ENCODE measurements around the gene SEC16A.

SEC16A gene

DNA sequence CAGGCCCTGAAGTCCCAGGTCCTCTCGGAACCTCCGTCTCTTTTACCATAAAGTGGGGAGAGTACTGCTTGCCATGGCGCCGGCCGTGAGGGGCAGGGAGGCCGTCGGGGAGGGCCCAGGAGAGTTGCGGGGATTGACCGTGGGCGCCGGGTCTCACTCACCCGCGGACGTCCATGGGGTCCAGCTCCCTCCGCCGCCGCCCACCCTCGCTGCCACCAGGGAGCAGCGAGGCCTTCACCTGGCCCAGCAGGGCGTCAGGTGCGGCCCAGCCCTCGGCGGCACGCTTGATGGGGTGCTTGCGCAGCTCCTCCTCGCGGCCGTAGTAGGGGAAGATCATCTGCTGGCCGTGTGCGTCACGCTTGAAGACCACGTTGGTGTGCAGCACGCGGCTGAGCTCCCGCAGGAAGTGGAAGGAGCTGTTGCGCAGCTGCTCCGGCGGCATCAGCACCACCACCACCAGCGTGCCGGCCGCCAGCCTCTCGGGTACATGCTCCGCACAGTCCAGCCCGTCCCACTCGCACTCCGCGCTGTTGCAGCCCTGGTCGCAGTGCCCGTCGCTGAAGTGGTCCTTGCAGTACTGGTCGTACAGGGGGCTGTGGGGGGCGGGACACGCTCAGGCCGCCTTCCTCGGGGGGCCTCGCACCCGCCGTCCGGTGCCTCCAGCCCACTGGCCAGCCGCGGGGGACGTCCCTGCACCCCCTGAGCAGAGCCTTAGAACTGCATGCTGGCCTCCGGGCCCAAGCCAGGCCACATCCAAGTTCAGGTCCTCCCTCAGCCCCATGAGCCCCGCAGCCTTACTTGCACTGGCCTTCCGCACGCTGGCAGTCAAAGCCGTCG is 21.9 kb upstream of the SEC16A start:
- no peak for DNase-seq

DNA sequence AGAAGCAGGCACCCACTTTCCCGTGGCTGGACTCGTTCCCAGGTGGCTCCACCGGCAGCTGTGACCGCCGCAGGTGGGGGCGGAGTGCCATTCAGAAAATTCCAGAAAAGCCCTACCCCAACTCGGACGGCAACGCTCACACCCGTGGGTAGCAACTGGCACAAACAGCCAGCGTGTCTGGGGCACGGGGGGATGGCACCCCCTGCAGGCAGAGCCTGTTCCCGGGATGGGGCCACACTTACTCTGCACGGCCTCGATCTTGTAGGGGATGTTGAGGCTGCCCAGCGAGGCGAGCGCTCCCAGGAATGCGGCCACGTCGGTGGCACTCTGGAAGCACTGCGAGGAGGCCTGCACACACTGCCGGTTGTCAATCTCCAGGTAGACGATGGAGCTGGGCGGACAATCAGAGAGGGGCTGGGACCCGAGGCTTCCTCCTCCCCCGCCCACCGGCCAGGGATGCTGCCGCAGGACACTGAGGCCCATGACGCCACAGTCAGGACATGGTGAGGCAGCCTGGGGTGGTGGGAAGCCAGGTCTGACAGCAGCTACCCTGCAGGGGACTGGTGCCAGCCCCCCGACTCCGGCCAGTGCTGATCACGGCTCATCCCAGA is 20.2 kb upstream of the SEC16A start:
- no peak for DNase-seq

DNA sequence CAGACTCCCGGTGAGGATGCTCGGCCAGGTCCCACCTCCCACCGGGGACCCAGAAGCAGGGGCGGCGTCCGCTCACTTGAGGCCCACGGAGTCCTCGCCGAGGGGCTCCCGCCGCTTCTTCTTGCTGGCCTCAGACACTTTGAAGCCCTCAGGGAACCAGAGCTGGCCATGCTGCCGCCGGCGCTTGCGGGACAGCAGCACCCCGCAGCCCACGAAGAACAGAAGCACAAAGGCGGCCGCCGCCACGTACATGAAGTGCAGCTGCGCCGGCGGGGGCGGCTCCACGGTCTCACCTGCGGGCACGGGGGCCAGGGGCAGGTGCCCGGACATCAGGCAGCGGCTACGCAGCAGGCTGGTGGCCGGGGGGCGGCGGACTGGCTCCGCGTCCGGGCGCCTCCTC is 19.4 kb upstream of the SEC16A start:
- DNase-seq, result no peak

DNA sequence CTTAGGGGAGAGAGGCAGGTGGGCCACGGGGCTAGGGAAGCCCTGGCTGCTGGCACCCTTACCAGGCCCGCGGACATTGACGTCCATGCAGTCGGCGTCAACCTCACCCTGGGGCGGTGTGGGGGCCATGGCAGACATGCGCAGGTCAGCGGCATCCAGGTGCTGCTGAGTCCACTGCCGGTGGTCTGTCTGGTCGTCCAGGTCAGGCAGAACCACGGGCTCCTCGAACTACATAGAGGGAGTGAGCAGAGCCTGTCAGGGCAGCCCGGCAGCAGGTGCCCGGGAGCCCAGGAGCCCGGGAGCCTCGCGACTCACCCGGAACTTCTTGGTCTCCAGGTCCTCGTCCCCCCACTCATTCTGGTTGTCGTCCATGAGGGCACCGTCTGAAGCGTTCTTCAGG is 18.8 kb upstream of the SEC16A start:
- DNase-seq, result no peak

DNA sequence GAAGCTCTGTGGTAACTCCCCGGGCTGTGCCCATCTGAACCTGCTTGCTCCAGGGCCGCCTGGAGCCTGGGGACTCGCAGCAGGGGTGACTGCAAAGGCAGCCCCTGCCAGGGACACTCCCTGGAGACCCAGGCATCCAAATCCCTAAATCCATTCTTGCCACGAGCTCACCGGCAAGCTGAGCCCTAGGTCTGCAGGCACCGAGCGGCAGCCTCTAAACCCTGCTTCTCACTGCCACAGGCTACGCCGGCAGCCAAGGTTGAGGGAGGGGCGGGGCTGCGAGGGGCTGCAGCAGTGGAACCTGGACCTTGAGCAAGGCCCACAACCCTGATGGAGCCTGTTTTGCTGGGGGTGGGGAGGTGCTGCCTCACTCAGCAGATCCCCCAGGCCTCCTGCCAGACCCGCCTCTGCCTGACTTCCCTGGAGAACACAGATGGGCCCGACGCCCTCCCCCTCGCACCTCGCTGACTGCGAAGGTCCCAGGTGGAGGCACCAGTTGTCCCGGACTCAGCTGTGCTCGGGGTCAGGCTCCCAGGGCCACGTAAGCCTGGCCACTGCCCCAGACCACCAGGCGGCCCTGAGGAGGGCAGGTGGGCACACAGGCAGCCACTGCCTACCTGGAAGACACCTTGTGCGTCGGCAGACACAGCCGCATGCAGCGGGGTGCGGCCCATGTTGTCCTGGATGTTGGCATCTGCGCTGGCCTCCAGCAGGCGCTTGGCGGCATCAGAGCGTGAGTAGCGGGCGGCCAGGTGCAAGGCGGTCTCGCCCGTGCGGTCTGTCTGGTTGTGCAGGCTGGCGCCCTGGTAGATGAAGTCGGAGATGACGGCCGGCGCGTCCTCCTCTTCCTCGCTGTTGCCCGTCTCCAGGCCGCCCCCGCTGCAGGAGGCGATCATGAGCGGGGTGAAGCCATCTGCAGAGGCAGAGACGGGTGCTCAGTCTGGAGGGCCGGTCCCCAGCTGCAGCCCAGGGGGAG is 17.4 kb upstream of the SEC16A start:
- no peak for DNase-seq

DNA sequence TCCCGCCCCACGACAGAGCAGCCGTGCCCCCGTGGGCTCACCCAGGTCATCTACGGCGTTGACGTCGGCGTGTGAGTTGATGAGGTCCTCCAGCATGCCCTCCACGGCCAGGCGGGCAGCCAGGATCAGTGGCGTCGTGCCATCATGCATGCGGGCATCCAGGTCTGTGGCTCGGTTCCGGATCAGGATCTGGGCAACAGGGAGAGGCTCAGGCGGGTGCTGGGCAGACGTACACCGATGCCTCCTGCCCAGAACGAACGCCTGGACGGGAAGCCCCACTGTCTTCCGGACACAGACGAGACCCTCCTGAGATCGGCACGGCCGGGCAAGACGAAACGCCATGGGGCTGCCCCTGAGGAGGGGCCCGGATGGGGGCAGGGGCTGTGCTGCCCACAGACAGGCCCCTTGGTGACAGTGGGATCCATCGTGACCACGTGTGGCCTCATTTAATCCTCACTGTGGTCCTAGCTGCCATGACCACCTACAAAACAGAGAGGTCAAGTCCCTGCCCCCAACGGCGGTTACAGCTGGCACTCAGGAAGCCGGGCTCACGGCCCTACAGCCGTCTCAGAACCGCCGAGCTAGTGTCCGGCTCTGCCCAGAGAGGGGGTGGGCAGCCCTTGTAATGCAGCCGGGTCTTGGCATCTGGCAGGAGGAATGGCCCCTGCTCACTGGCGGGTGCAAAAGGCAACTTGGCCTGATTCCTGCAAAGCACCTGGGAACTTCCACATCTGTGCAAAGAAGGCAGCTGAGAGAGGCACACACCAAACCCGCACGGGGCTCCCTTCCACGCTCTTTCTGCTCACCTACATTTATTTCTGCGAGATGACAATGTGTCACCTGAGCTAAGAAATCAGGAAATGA is 16.5 kb upstream of the SEC16A start:
- DNase-seq, result no peak

DNA sequence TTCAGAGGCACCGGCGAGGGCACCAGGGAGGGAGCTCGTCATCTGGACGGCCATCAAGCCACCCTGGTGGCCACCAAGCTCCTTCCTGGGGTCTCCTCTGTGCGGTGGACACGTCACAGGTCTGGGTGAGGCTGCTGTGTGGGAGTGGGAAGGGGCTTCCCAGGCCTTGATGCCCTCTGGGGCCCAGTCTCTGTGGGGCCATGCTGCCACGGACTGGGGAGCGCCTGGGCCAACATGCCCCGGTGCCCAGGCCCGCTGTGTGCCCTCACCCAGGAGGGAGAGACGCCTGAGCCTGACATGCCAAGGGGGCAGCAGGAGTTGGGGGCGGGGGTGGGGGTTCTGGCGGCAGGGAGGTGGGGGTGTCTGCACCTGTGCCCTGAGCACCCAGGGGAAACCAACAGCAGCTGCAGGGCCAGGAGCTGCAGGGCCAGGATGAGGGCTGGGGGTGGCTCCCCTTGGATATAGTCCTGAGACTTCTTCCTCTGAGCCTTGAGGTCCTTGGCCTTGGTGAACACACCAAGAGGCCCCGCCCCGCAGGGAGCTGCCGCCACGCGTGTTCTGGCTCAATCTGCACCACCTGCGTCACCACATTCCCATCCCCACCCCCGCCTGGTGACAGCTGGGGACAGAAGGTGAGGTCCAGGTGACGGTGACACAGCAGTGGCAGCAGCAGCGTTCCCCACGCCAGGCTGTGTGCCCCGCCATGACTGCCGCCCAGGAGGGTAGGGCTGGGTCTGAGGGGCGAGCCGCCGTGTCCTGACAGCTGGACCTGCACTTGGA is 15.3 kb upstream of the SEC16A start:
- DNase-seq, result no peak

DNA sequence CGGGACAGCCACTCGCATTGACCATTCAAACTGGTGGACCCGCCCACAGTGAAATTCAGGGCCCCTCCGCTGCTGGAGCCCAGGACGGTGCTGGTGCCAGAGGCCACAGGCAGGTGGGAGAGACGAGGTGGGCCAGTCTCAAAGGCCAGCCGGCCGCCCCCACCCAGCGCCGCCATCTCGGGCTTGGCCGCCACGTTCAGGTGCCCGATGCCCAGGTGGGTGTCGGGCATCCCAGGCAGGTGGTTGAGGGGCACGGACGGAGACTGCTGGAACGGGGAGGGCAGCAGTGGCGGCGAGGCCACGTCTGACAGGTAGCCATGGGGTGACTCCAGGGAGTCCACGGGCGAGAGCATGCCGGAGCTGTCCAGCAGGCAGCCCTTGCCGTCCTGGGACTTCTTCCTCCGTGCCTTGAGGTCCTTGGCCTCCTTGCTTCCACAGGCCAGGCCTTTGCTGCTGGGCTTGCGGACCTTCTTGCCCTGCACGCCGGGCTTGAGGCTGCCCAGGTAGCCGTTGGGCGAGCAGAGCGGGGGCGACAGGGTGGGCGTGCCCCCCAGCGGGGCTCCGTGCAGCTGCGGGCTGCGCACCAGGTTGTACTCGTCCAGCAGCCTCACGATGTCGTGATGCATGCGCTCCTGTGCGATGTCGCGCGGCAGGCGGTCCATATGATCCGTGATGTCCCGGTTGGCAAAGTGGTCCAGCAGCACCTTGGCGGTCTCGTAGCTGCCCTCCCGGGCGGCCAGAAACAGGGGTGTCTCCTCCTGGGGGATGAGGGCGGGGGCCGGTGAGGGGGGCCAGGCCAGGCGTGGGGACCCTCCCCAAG is 14.2 kb upstream of the SEC16A start:
- DNase-seq, result no peak

DNA sequence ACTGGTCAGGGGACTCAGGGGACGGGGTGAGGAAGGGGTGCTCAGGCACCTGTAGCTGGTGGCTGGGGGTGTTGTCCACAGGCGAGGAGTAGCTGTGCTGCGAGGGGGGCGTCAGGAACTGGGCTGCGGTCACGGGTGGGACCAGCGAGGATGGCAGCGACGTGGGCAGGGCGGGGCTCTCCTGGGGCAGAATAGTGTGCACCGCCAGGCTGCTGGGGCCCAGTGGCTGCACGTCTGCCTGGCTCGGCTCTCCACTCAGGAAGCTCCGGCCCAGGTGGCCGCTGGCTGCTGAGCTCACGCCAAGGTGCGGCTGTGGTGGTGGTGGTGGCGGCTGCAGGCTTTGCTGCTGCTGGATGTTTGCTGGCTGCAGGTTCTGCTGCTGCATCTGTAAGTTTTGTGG is 13.3 kb upstream of the SEC16A start:
- DNase-seq, result no peak

DNA sequence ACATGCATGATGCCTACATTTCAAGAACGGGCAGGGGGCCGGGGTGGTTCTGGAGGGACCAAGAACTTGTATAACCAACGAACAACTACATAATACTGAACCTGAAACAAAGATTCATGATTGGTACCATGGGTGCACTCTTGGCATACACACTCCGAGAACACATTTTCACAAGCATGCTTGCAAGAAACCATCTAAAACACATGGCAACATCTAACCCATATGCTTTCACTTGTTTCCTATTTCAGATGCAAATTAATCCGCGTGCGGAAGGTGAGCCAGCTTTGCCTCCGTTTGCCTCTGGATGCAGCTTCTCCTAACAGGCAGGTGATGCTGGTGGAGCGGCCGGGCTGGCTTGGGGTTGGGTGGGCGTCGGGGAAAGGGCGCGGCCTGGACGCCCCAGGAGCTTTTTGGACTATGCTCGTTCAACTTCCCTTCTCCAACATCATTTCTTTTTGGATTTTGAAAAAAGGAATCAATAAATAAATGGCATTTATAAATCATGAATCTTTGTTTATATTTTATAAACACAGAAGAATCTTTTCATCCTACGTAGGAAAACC is 12.5 kb upstream of the SEC16A start:
- no peak for DNase-seq

DNA sequence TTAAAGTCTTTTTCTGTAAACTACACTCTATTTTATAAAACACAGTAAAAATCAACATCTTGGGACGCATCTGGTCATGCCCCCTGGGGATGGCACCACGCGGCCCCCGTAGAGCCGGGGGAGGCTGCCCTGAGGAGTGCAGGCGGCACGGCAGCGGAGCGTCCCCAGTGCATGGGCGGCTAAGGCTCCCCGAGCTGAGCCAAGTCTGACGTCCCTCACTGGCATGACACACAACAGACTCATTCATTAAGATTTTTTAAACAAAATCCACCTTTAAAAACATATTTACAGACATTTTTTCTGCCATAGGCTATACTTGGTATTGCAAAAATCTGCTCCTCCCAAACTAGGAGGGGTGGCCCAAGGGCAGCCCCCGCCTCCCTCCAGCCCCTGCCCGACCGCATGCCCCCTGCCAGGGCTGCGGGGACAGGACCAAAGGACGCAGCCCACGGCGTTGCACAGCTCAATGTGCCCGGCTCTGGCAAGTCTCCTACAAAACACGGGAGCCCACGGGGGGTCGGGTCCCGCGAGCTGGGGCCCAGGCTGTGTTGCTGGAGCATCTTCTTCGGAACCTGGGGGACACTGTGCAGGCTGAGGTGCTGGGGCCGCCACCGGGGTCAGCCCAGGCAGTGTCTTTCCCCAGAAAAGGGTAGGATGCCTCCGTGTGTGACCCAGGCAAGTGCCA is 11.8 kb upstream of the SEC16A start:
- no peak for DNase-seq

DNA sequence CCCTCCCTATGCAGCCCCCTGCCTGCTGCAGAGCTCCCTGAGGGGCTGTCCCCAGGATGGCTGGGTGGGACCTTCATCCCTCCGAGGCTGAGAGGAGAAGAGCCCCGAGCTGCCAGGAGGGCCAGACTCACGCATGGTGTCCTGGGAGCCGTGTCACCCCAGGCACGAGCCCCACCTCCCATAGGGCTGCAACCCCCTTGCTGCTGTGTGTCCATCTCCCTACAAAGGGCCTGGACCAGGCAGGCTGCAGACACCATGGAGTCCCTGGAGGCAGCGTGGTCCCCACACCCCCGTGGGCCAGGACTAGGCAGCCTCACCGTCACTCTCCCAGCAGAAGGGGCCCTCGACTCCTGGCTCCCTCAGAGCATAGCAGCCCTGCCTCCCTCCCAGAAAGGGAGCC is 11.2 kb upstream of the SEC16A start:
- DNase-seq, result no peak

DNA sequence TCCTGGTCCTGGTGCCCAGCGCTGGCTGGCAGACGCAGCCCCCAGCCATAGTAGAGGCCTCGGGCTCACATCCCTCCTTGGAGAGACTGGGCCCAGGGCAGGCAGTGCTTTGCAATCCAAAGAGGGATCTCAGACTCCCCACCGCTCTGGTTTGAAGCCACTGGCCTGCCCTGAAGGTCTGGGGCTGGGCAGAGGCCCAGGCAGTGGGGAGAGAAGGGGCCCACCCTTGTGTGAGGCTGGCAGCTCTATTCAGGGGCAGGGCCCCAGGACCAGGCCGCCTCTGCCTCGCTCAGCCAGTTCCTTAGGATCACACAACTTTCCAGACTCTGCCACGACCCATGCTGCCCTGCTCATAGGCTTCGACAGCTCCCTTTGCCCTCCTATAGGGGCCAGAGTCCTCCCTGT is 10.7 kb upstream of the SEC16A start:
- DNase-seq, result no peak

DNA sequence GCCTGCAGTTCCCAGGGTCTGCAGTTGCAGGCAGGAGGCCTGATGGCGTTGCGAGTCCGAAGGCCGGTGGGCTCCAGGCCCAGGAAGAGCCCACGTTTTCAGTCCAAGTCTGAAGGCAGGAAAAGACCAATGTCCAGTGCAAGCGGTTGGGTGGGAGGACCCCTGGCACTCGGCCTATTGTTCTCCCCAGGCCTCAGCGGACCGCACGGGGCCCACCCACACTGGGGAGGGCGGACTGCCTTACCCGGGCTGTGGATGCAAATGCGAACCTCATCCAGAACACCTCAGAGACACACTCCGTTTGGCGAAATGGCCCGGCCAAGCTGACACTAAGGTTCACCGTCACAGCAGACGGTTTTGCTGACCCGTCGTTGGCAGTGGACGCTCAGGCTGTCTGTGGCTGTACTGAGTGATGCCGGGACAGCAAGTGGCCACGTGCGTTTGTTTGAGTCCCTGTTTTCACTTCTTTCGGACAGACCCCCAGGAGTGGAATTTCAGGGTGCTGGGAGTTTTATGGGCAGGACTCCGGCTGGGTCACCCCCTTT is 10.2 kb upstream of the SEC16A start:
- no peak for DNase-seq

DNA sequence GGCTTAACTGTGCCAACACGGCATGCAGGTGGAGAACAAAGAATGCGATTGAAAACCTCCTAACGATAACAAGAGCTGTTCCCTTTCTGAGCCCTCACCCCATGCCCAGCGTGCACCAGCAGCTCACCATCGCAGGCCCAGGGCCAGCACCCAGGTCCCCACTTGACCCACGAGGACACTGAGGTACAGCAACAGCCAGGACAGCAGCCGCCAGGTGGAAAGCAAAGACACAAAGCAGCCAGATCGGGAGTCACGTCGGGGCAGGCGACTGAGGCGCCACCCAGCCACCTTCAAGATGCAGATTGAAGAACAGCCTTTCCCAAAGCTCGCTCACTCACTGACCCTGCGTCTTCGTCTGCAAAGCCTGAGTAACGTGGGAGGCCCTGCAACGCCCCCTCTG is 6.9 kb upstream of the SEC16A start:
- no peak for DNase-seq

DNA sequence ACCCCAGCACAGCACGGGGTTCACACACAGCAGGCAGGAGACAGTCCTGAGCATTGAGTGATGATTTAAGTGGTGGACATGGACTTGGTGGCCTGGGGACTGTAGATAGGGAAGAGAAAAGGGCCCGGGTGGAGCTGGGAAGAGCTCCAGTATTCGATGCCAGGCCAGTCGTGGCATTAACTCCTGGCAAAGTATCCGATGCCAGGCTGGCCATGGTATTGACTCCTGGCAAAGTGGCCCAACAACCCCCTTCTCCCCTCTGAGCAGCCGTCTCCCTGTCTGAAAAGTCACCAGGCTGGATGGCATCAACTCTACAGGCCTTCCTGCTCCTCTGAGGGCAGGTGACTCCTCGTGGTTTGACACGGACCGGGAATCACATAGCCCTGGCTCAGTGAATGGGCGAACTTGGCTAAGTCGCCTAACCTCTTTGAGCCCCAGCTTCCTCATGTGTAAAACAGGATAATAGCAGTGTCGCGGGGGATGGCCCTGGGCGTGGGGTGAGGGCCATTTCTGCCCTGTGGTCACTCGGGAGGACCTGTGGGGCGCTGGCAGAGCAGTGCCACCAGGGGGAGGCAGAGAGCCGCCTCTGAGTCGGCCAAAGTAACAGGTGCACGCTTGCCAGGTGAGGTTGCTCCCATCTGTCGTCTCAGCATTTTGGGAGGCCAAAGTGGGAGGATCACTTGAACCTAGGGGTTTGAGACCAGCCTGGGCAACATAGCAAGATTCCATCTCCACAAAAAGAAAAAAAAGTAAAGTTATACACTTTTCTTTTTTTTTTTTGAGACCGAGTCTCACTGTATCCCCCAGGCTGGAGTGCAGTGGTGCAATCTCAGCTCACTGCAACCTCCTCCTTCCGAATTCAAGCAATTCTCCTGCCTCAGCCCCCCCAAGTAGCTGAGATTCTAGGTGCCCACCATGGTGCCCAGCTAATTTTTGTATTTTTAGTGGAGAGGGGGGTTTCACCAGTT is 5.7 kb upstream of the SEC16A start:
- DNase-seq, result peak; percentile 11

DNA sequence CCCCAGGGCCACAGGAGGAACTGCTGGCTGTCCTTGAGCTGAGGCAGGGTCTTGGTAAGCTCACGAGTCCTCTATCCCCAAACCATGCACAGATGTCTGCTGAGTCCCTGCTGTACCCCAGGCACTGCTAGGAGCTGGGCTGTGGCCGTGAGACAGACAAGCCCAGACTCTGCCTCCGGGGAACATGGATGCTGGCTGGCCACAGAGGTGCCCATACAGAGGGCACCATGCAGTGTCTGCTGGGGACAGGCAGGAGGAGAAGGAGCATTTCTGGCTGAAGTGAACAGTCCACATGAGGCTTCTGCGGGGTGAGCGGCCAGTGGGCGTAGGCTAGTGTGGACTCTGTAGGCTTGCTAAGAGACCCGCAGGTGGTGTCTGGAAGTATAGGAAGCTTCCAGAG is 4.8 kb upstream of the SEC16A start:
- DNase-seq, result no peak
